ENCODE data around the gene MLXIP. TPM values are rescaled to one million over a fixed set of nuclear protein-coding genes. Genes with fewer than 3 reads are reported as not detected.

Gene MLXIP
- total and polyA plus RNA-seq, 9 of the 15 experiments (the other 6 are each of a cell fraction or from before 2014, with no cell fraction given): 2.2 to 66.3 (median 18.1) TPM

DNA sequence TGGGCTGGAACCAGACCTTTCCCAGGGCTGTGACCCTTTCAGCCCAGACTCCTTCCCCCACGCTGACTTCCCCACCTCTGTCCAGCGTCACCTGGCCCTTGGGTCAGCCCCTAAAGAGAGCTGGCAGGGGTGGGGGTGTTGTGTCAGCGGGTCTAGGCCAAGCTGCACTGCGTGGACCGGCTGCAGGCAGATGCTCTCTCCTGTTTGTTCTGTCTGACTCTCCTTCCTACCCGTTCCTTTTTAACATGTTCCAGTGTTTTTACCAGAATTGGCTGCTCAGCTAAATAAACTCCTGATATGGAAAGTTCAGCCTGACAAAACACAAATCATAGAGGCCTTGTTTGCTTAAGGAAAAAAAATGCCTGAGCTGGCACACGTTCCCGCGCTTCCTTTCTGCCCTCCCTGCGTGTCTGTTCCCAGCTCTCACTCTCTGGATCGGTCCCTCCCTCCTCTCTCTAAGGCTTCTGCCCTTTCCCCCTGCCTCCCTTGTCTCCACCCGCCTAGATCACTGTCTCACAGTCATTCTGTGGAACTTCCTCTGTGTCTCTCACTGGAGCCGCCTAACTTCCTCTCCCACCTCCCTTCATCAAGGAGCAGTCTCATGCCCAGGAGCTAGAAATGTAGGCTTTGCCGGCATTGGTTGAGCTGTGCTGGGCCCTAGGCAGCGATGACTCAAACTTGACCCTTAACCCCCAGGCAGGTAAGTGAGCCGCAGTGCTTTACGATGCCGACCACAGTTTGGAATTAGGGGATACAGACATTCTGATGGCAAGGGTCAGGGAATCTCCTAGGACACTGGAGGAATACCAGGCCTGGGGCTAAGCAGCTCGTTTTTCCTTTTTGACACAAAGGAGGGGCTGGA lies 15.5 kb upstream of the MLXIP start:
- Histone ChIP-seq H3K36me3 (ENCODE audit: control insufficient read depth, insufficient read depth, low read length) (peaks cover 55% of the 10 kb centered on the region), H3K9me3 (replicated peaks; ENCODE audit: control insufficient read depth, insufficient read depth, low read depth, low read length) (no peaks in the 10 kb centered on the region), H4K20me1 (replicated peaks; ENCODE audit: control insufficient read depth, insufficient read depth, low read length) (no peaks in the 10 kb centered on the region), H3K9me1 (ENCODE audit: control insufficient read depth, insufficient read depth, low read length) (no peaks in the 10 kb centered on the region), H3K4me1 (replicated peaks in 1 of 2; ENCODE audit: control insufficient read depth in 2 of 2, insufficient read depth in 2 of 2, low read length in 2 of 2) (peaks cover 45 to 52% of the 10 kb centered on the region in 2 experiments), H3K79me2 (ENCODE audit: control insufficient read depth, insufficient read depth, low read length) (peaks cover 37% of the 10 kb centered on the region), H3K9ac (ENCODE audit: insufficient read depth in 1 of 2, low read depth in 2 of 2, low read length in 2 of 2) (peak overlapping the region; percentile 91 to 94), H3K27me3 (ENCODE audit: control insufficient read depth in 2 of 2, insufficient read depth in 2 of 2, low read length in 2 of 2) (no peaks in the 10 kb centered on the region), H3K4me2 (ENCODE audit: insufficient read depth, low read length) (peak overlapping the region; percentile 98), H2AFZ (ENCODE audit: low read depth, low read length) (peak overlapping the region; percentile 71), H3K27ac (ENCODE audit: extremely low read depth, low read depth, low read length) (peak overlapping the region; percentile 73), H3K4me3 (peak overlapping the region; percentile 14)
- ChIA-PET CTCF (ENCODE audit: low intra/inter-chr PET ratio) (interaction anchor here (1.0 kb wide), 1 partner anchor 60 kb away, joined by 3 read pairs; no protein-coding TSS in a partner anchor), POLR2A (interaction anchor here (0.5 to 2.0 kb wide), 16 partner anchors 9 to 265 kb away, joined by 3 to 7 read pairs (median 4); no protein-coding TSS in a partner anchor)
- 12% methylated on average over 19 of the region's 19 CpGs for WGBS (ENCODE audit: insufficient coverage, low coverage, missing lambda C conversion rate)
- BruUV-seq (replicated peaks): no TSS peak
- intact Hi-C loops (cut with micrococcal nuclease): loop anchor here (5.0 kb wide), 1 partner anchor 464 kb away; the partner anchor contains the start of genes KNTC1 and RSRC2
- in situ Hi-C loops (cut with MboI): no loop called here
- DNase-seq (ENCODE audit: extremely low read depth in 1 of 4, low spot score in 3 of 4) (peak; percentile 59 to 80 (median 60)), ATAC-seq (peak; percentile 29), FAIRE-seq (peak; percentile 92)
- TF ChIP-seq PBX2 (CRISPR knock-in tag; IDR thresholded peaks at IDR 0.05; ENCODE audit: low read depth) (no peak), PBX2 (tag; conservative IDR thresholded peaks at IDR 0.05; ENCODE audit: low read depth) (0 out of 2 replicates have a peak, but pooled peaks have one; percentile 15), ZFX (CRISPR knock-in tag; IDR thresholded peaks at IDR 0.05) (peak; percentile 73), WHSC1 (IDR thresholded peaks at IDR 0.05; ENCODE audit: low read length) (no peak), UBTF (IDR thresholded peaks at IDR 0.05; ENCODE audit: borderline replicate concordance in 1 of 2, low read depth in 2 of 2, low read length in 2 of 2) (peak; percentile 66 to 72; a peak in 2 of 4 replicates), PPARD (CRISPR knock-in tag; IDR thresholded peaks at IDR 0.05) (no peak), HMBOX1 (IDR thresholded peaks at IDR 0.05) (peak; percentile 26; the same call in 1 of the 2 replicates), NRF1 (conservative IDR thresholded peaks at IDR 0.05 in 1 of 2, IDR thresholded peaks at IDR 0.05 in 1 of 2) (peak; percentile 42 to 60; a peak in 3 of 4 replicates), SOX6 (IDR thresholded peaks at IDR 0.05) (0 out of 2 replicates have a peak, but pooled peaks have one; percentile 21), ZNF224 (CRISPR knock-in tag; IDR thresholded peaks at IDR 0.05) (no peak), L3MBTL2 (IDR thresholded peaks at IDR 0.05) (peak; percentile 10; the same call in 1 of the 2 replicates), SMARCA4 (IDR thresholded peaks at IDR 0.05) (peak; percentile 57), ZKSCAN3 (CRISPR knock-in tag; IDR thresholded peaks at IDR 0.05) (no peak)
- TF ChIP-seq, protein P1, sequence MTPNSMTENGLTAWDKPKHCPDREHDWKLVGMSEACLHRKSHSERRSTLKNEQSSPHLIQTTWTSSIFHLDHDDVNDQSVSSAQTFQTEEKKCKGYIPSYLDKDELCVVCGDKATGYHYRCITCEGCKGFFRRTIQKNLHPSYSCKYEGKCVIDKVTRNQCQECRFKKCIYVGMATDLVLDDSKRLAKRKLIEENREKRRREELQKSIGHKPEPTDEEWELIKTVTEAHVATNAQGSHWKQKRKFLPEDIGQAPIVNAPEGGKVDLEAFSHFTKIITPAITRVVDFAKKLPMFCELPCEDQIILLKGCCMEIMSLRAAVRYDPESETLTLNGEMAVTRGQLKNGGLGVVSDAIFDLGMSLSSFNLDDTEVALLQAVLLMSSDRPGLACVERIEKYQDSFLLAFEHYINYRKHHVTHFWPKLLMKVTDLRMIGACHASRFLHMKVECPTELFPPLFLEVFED (CRISPR knock-in tag; conservative IDR thresholded peaks at IDR 0.05): 0 out of 2 replicates have a peak, but pooled peaks have one; percentile 75

Data from K562 (cell line).